Type B pancreatic cell (in vitro differentiated cells): ENCODE results near the gene PLXNA2. TPM values are rescaled to one million over a fixed set of nuclear protein-coding genes. Genes with fewer than 3 reads are reported as not detected.

Experiments used
- DNase-seq: peaks from one replicate; pipeline ENCODE4 v3.0.0; 2021; ENCODE audit warnings: mixed read lengths; ENCODE audit not compliant: unreplicated experiment; ENCODE audit errors: extremely low spot score
- H3K27ac Mint-ChIP-seq: 2 replicates; pipeline ENCODE4 v1.8.0; 2021; ENCODE audit warnings: mild to moderate bottlenecking, mixed read lengths
- H3K27me3 Mint-ChIP-seq: 2 replicates; pipeline ENCODE4 v1.8.0; 2021; ENCODE audit warnings: mixed read lengths
- H3K36me3 Mint-ChIP-seq: 2 replicates; pipeline ENCODE4 v1.8.0; 2021; ENCODE audit warnings: mixed read lengths
- H3K4me1 Mint-ChIP-seq: one replicate; pipeline ENCODE4 v1.8.0; 2021; ENCODE audit warnings: mixed read lengths; ENCODE audit not compliant: unreplicated experiment
- H3K4me3 Mint-ChIP-seq: 2 replicates; pipeline ENCODE4 v1.8.0; 2021; ENCODE audit warnings: mild to moderate bottlenecking, mixed read lengths
- H3K9me3 Mint-ChIP-seq: 2 replicates; pipeline ENCODE4 v1.8.0; 2021; ENCODE audit warnings: mixed read lengths
- CTCF ChIP-seq: fragments of 200-600 bp; sonication (generic); conservative IDR thresholded peaks from 2 replicates; pipeline ENCODE4 v1.5.0; 2021; ENCODE audit warnings: antibody characterized with exemption, mild to moderate bottlenecking
- total RNA-seq: library from RNA; stranded (reverse); gene quantifications from 2 replicates; pipeline ENCODE4 v1.2.1, GENCODE V29; 2021; ENCODE audit warnings: low replicate concordance

PLXNA2 gene
- total RNA-seq, 1 donor from 2014 or later, result 80.1 TPM

- Mint-ChIP-seq H3K9me3 (peaks cover 6% of the 10 kb centered on the region), H3K4me3 (peak overlapping the region; percentile 72), H3K27me3 (no peaks in the 10 kb centered on the region), H3K27ac (peak overlapping the region; percentile 70), H3K36me3 (peaks cover 31% of the 10 kb centered on the region), H3K4me1 (peaks cover 78% of the 10 kb centered on the region)
- TF ChIP-seq CTCF, result no peak
- no peak for DNase-seq
Observed at GRCh38 chr1:208225954-208226937, 17.9 kb downstream of the PLXNA2 start.

GRCh38 chr1:208224192-208224713 lies 19.9 kb downstream of the PLXNA2 start:
- TF ChIP-seq CTCF, result no peak
- H3K4me1 Mint-ChIP-seq, result peaks cover 77% of the 10 kb centered on the region
- no peak for DNase-seq
- no peaks in the 10 kb centered on the region for H3K27me3 Mint-ChIP-seq
- H3K36me3 Mint-ChIP-seq, result peaks cover 30% of the 10 kb centered on the region
- peaks cover 6% of the 10 kb centered on the region for H3K9me3 Mint-ChIP-seq
- no peak overlapping the region for H3K27ac Mint-ChIP-seq
- H3K4me3 Mint-ChIP-seq, result peak overlapping the region; percentile 41

GRCh38 chr1:208223136-208223535 lies 21.0 kb downstream of the PLXNA2 start:
- H3K27ac Mint-ChIP-seq, result peak overlapping the region; percentile 13
- peaks cover 70% of the 10 kb centered on the region for H3K4me1 Mint-ChIP-seq
- H3K36me3 Mint-ChIP-seq, result peaks cover 25% of the 10 kb centered on the region
- DNase-seq, result no peak
- H3K27me3 Mint-ChIP-seq, result no peaks in the 10 kb centered on the region
- no peak for TF ChIP-seq CTCF
- H3K4me3 Mint-ChIP-seq, result no peak overlapping the region
- H3K9me3 Mint-ChIP-seq, result no peaks in the 10 kb centered on the region

GRCh38 chr1:208222376-208223126 lies 21.6 kb downstream of the PLXNA2 start:
- H3K9me3 Mint-ChIP-seq, result no peaks in the 10 kb centered on the region
- TF ChIP-seq CTCF, result no peak
- peaks cover 67% of the 10 kb centered on the region for H3K4me1 Mint-ChIP-seq
- DNase-seq, result no peak
- no peak overlapping the region for H3K27ac Mint-ChIP-seq
- no peak overlapping the region for H3K4me3 Mint-ChIP-seq
- H3K36me3 Mint-ChIP-seq, result peaks cover 27% of the 10 kb centered on the region
- no peaks in the 10 kb centered on the region for H3K27me3 Mint-ChIP-seq

GRCh38 chr1:208221291-208221622 lies 22.9 kb downstream of the PLXNA2 start:
- peaks cover 37% of the 10 kb centered on the region for H3K36me3 Mint-ChIP-seq
- H3K27me3 Mint-ChIP-seq, result no peaks in the 10 kb centered on the region
- H3K9me3 Mint-ChIP-seq, result no peaks in the 10 kb centered on the region
- peaks cover 55% of the 10 kb centered on the region for H3K4me1 Mint-ChIP-seq
- no peak for DNase-seq
- no peak overlapping the region for H3K4me3 Mint-ChIP-seq
- TF ChIP-seq CTCF, result no peak
- H3K27ac Mint-ChIP-seq, result no peak overlapping the region
